GM18873 (cell line): ENCODE measurements around the gene DNAJC17.

Experiments used
- ATAC-seq: cut with Tn5 transposase; IDR thresholded peaks from one replicate; pipeline ENCODE4 v1.9.1; 2021; ENCODE audit warnings: mild to moderate bottlenecking, moderate library complexity, moderate number of reproducible peaks; ENCODE audit not compliant: unreplicated experiment, low FRiP score

DNAJC17 gene

GRCh38 chr15:40807028-40807887 is at the start of gene DNAJC17, which contains the start of gene ZFYVE19:
Gene DNAJC17, minus strand, starts transcription at chr15:40807473. Its CDS starts 27 bp downstream, at chr15:40807446.
Gene ZFYVE19, plus strand, starts transcription at chr15:40807089. Its CDS starts 501 bp downstream, at chr15:40807590.
- peak; percentile 92 for ATAC-seq

GRCh38 chr15:40856746-40857145 is 49.5 kb upstream of the DNAJC17 start:
- ATAC-seq = no peak

GRCh38 chr15:40855706-40856234 is 48.5 kb upstream of the DNAJC17 start:
- ATAC-seq = no peak

GRCh38 chr15:40854161-40854560 is 46.9 kb upstream of the DNAJC17 start:
- no peak for ATAC-seq

GRCh38 chr15:40853241-40853890 is 46.1 kb upstream of the DNAJC17 start:
- ATAC-seq = no peak

- no peak for ATAC-seq
These were observed 45.3 kb upstream of the DNAJC17 start for GRCh38 chr15:40852529-40852928.

GRCh38 chr15:40850576-40851112 is 43.4 kb upstream of the DNAJC17 start:
- ATAC-seq = no peak

- ATAC-seq = no peak
These were observed 40.1 kb upstream of the DNAJC17 start for GRCh38 chr15:40847223-40847961.

GRCh38 chr15:40846841-40847222 is 39.6 kb upstream of the DNAJC17 start:
- ATAC-seq = no peak

GRCh38 chr15:40845511-40846284 is 38.4 kb upstream of the DNAJC17 start:
- no peak for ATAC-seq

- no peak for ATAC-seq
These were observed 37.8 kb upstream of the DNAJC17 start for GRCh38 chr15:40845036-40845435.

- no peak for ATAC-seq
These were observed 37.4 kb upstream of the DNAJC17 start for GRCh38 chr15:40844696-40845030.

GRCh38 chr15:40843885-40844695 is 36.8 kb upstream of the DNAJC17 start, which contains the start of gene SPINT1:
Gene SPINT1, plus strand, starts transcription at chr15:40844048. Its CDS starts 507 bp downstream, at chr15:40844555.
- no peak for ATAC-seq

- no peak for ATAC-seq
These were observed 36.1 kb upstream of the DNAJC17 start for GRCh38 chr15:40843261-40843884.

- ATAC-seq = no peak
These were observed 34.5 kb upstream of the DNAJC17 start for GRCh38 chr15:40841741-40842140.

GRCh38 chr15:40838756-40839155 is 31.5 kb upstream of the DNAJC17 start:
- no peak for ATAC-seq

- ATAC-seq = no peak
These were observed 28.7 kb upstream of the DNAJC17 start for GRCh38 chr15:40836020-40836419.

GRCh38 chr15:40832903-40833302 is 25.6 kb upstream of the DNAJC17 start:
- ATAC-seq = no peak
